ENCODE results near the gene IPO11.

Gene IPO11

DNA sequence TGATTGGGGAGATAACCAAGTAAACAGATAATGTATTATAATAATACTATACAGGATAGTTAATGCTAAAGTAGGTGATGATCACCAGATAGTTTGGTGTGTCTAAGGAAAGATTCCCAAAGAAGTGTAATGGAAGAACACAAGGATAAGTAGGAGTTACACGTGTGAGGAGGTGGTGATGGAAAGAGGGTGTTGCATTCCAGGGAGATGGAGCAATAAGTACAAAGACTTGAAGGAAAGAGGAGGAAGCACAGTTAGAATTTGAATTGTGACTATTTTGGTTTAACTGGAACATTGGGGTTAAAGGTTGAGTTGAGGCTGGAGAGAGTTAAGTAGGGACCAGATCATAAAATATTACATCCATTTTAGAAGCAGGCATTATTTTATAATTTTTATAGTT is 76.9 kb downstream of the IPO11 start:
- H3K4me2 ChIP-seq = no peak overlapping the region
- H3K4me3 ChIP-seq (IDR thresholded peaks at IDR 0.05; ENCODE audit: insufficient read depth, low read depth, low read length) = no peak overlapping the region
- H3K4me1 ChIP-seq (ENCODE audit: low read depth, poor library complexity, severe bottlenecking) = peaks cover 24% of the 10 kb centered on the region
- H3K79me2 ChIP-seq (ENCODE audit: insufficient read depth, low read depth) = no peaks in the 10 kb centered on the region
- no peaks in the 10 kb centered on the region for H3K27me3 ChIP-seq (ENCODE audit: insufficient read depth, low read depth)
- peaks cover 6% of the 10 kb centered on the region; the same call in 1 of the 2 replicates for H3K36me3 ChIP-seq (ENCODE audit: insufficient read depth)
- H3K27ac ChIP-seq = no peak overlapping the region
- no peaks in the 10 kb centered on the region for H4K20me1 ChIP-seq (ENCODE audit: insufficient read depth)
- TF ChIP-seq, protein P1, sequence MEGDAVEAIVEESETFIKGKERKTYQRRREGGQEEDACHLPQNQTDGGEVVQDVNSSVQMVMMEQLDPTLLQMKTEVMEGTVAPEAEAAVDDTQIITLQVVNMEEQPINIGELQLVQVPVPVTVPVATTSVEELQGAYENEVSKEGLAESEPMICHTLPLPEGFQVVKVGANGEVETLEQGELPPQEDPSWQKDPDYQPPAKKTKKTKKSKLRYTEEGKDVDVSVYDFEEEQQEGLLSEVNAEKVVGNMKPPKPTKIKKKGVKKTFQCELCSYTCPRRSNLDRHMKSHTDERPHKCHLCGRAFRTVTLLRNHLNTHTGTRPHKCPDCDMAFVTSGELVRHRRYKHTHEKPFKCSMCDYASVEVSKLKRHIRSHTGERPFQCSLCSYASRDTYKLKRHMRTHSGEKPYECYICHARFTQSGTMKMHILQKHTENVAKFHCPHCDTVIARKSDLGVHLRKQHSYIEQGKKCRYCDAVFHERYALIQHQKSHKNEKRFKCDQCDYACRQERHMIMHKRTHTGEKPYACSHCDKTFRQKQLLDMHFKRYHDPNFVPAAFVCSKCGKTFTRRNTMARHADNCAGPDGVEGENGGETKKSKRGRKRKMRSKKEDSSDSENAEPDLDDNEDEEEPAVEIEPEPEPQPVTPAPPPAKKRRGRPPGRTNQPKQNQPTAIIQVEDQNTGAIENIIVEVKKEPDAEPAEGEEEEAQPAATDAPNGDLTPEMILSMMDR (conservative IDR thresholded peaks at IDR 0.05; ENCODE audit: low read depth, low read length) = no peak
- no peak overlapping the region for H2AFZ ChIP-seq (ENCODE audit: low read depth)
- H3K9ac ChIP-seq = no peak overlapping the region

DNA sequence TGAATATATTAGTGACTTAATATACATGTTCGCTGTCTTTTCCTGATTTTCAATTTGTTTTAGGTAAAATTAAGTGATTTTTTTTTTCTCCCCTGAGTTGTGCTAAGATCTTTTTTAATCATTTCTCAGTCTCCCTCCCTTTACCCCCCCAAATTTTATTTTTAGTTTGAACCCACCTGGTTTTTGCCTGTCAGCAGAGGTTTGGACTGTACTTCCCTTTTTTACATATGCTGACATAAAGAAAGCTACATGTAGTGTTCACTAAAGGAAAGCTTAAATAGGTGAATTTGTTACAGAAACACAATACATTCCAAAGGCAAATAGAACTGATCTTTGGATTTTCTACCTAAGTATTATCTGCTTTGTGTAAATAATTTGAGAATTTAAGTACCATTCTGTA is 82.2 kb downstream of the IPO11 start:
- Histone ChIP-seq H3K79me2 (ENCODE audit: insufficient read depth, low read depth) (no peaks in the 10 kb centered on the region), H3K27ac (no peak overlapping the region), H3K4me1 (ENCODE audit: low read depth, poor library complexity, severe bottlenecking) (peaks cover 32% of the 10 kb centered on the region), H3K9ac (no peak overlapping the region), H3K36me3 (ENCODE audit: insufficient read depth) (peaks cover 9% of the 10 kb centered on the region; the same call in 1 of the 2 replicates), H3K4me3 (IDR thresholded peaks at IDR 0.05; ENCODE audit: insufficient read depth, low read depth, low read length) (no peak overlapping the region), H4K20me1 (ENCODE audit: insufficient read depth) (no peaks in the 10 kb centered on the region), H2AFZ (ENCODE audit: low read depth) (no peak overlapping the region), H3K27me3 (ENCODE audit: insufficient read depth, low read depth) (no peaks in the 10 kb centered on the region), H3K4me2 (peak overlapping the region; percentile 11; the same call in 1 of the 2 replicates)
- TF ChIP-seq, protein P1 (conservative IDR thresholded peaks at IDR 0.05; ENCODE audit: low read depth, low read length) = no peak

DNA sequence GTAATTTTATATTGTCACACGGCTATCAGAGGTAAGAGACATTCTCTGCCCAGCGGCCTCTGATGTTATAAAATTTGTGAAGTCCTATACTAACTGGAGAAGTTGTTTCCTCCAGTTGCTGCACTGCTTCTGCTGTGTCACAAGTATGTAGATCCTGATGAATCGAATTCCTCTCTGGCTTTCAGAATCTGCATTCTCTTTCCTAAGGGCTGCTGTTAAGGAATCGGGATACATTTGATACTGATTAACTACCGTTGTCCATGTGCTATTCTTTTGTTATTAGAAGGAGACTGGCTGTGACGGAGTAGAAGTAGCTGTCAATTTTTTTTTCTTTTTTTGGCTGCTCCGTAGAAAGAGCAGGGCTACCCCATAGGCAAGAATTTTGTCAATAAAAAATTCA is 84.3 kb downstream of the IPO11 start:
- Histone ChIP-seq H3K9ac (no peak overlapping the region), H3K4me2 (no peak overlapping the region), H3K36me3 (ENCODE audit: insufficient read depth) (peaks cover 2% of the 10 kb centered on the region; the same call in 1 of the 2 replicates), H2AFZ (ENCODE audit: low read depth) (no peak overlapping the region), H3K4me3 (IDR thresholded peaks at IDR 0.05; ENCODE audit: insufficient read depth, low read depth, low read length) (no peak overlapping the region), H3K27me3 (ENCODE audit: insufficient read depth, low read depth) (no peaks in the 10 kb centered on the region), H3K79me2 (ENCODE audit: insufficient read depth, low read depth) (no peaks in the 10 kb centered on the region), H4K20me1 (ENCODE audit: insufficient read depth) (no peaks in the 10 kb centered on the region), H3K4me1 (ENCODE audit: low read depth, poor library complexity, severe bottlenecking) (peaks cover 32% of the 10 kb centered on the region), H3K27ac (no peak overlapping the region)
- TF ChIP-seq, protein P1 (conservative IDR thresholded peaks at IDR 0.05; ENCODE audit: low read depth, low read length) = no peak

DNA sequence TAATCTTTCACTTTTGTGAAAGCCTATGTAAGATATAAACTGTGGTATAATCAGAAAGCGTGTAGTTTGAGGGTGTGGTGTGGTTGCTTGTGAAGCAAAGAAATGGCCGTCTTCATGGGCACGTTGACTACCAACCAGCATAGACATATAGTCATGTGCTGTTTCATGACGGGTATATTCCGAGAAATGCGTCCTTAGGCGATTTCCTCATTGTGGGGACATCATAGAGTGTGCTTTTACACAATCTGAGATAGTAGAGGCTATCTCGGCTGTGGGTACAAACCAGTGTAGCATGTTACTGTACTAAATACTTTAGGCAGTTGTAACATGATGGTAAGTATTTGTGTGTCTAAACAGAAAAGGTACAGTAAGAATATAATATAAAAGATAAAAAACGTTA is 86.4 kb downstream of the IPO11 start:
- H3K4me3 ChIP-seq (IDR thresholded peaks at IDR 0.05; ENCODE audit: insufficient read depth, low read depth, low read length) = no peak overlapping the region

More for the DNA sequence above, 86.4 kb downstream of the IPO11 start:
- H4K20me1 ChIP-seq (ENCODE audit: insufficient read depth) = no peaks in the 10 kb centered on the region
- peaks cover 2% of the 10 kb centered on the region; the same call in 1 of the 2 replicates for H3K36me3 ChIP-seq (ENCODE audit: insufficient read depth)
- no peak overlapping the region for H2AFZ ChIP-seq (ENCODE audit: low read depth)
- no peak overlapping the region for H3K9ac ChIP-seq
- H3K79me2 ChIP-seq (ENCODE audit: insufficient read depth, low read depth) = no peaks in the 10 kb centered on the region
- H3K27me3 ChIP-seq (ENCODE audit: insufficient read depth, low read depth) = no peaks in the 10 kb centered on the region
- H3K4me2 ChIP-seq = no peak overlapping the region
- no peak overlapping the region for H3K27ac ChIP-seq
- H3K4me1 ChIP-seq (ENCODE audit: low read depth, poor library complexity, severe bottlenecking) = peaks cover 13% of the 10 kb centered on the region
- TF ChIP-seq, protein P1 (conservative IDR thresholded peaks at IDR 0.05; ENCODE audit: low read depth, low read length) = no peak
